Retinal pigment epithelial cell (primary cell): Measurements from ENCODE around the gene NID1.

ENCODE experiments used
- DNase-seq: peaks from one replicate; pipeline ENCODE4 v3.0.0-alpha.2; 2010; ENCODE audit warnings: low read depth
- H3K4me3 ChIP-seq: 2 replicates; pipeline ENCODE4 v1.5.1; 2011; ENCODE audit warnings: mild to moderate bottlenecking, low read length, control low read depth, moderate library complexity
- TF ChIP-seq, protein P1 (sequence below): conservative IDR thresholded peaks from 2 replicates; pipeline ENCODE4 v1.5.1; 2011; ENCODE audit warnings: low read depth, low read length, control low read depth, inconsistent platforms

Gene NID1

DNA sequence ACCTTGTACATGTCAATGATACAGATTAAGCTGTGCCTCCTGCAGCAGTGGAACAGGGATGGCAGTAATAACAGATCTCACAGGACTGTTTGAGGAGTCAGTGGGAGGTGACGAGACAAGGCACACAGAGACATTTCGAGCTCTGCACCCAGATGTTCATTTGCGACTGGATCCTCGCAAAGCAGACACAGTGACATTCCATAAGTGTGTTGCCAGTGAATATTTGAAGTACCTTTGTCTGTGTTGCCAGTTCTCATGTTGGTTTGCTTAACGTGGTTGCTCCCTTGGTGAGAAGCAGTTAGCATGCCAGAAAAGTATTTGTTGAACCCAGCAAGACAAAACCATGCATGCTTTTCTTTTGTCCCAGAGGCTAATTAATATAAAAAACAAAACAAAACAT is 67.0 kb downstream of the NID1 start:
- DNase-seq: no peak
- H3K4me3 ChIP-seq: no peak overlapping the region
- TF ChIP-seq, protein P1, sequence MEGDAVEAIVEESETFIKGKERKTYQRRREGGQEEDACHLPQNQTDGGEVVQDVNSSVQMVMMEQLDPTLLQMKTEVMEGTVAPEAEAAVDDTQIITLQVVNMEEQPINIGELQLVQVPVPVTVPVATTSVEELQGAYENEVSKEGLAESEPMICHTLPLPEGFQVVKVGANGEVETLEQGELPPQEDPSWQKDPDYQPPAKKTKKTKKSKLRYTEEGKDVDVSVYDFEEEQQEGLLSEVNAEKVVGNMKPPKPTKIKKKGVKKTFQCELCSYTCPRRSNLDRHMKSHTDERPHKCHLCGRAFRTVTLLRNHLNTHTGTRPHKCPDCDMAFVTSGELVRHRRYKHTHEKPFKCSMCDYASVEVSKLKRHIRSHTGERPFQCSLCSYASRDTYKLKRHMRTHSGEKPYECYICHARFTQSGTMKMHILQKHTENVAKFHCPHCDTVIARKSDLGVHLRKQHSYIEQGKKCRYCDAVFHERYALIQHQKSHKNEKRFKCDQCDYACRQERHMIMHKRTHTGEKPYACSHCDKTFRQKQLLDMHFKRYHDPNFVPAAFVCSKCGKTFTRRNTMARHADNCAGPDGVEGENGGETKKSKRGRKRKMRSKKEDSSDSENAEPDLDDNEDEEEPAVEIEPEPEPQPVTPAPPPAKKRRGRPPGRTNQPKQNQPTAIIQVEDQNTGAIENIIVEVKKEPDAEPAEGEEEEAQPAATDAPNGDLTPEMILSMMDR: no peak

- H3K4me3 ChIP-seq: no peak overlapping the region
- TF ChIP-seq, protein P1: no peak
- DNase-seq: no peak
Observed at GRCh38 chr1:235997049-235997448, 67.8 kb downstream of the NID1 start.

DNA sequence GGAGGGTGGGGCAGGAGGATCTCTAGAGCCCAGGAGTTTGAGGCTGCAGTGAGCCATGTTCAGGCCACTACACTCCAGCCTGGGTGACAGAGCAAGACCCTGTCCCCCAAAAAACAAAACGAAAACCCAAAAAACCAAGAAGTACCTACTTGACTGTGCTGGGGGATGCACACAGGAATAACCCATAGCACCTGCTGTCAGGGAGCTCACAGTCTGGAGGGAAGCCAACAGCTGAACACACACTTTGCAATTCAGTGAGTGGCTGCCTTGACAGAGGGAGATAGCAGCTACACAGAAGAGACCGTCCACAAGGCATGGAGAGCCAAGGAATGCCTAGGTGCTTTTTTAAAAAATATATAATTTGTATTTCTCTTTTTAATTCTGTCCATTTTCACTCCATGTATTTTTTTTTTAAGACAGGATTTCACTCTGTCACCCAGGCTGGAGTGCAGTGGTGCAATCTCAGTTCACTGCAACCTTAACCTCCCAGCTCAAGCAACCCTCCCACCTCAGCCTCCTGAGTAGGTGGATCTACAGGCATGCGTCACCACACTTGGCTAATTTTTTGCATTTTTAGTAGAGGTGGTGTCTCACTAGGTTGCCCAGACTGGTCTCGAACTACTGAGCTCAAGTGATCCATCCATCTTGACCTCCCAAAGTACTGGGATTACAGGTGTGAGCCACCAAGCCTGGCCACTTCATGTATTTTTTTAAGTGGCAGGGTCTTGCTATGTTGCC is 68.7 kb downstream of the NID1 start:
- DNase-seq: no peak
- TF ChIP-seq, protein P1: no peak
- no peak overlapping the region for H3K4me3 ChIP-seq

DNA sequence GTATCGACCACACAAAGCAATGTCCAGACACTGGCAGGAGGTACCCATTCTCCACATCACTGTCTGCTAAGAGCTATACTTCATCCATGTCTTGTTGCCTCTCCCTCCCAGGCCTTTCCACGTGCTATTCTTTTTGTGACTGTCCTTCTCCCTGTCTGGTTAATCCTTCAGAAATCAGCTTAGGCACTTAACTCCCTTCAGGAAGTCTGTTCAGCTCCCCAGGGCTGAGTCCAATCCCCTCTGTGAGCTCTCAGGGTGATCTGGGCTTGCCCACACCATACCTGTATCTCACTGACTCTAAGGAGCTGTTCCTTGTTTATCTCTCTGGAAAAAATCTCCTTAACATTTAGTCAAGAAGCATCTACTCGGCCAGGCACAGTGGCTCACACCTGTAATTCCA is 69.4 kb downstream of the NID1 start:
- DNase-seq: no peak
- no peak overlapping the region for H3K4me3 ChIP-seq
- TF ChIP-seq, protein P1: no peak

DNA sequence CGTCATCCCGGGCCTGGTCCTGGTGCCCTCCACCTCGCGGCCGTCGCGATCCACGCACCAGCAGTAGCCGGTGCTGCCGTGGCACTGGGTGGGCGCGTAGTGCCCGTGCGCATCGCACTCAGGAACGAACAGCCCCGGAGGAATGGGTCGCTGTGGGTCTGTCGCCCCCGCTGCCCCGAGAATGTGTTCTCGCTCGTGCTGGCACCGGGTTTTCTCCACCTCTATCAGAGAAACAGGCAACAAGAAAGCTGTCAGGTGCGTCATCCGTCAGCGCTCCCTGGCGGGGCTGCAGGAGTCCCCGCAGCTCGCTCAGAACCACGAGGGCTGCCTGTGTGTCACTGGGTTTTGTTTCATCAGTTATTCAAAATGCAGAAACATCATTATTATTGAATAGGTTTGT is 71.2 kb downstream of the NID1 start:
- H3K4me3 ChIP-seq: no peak overlapping the region
- TF ChIP-seq, protein P1: no peak
- DNase-seq: no peak

DNA sequence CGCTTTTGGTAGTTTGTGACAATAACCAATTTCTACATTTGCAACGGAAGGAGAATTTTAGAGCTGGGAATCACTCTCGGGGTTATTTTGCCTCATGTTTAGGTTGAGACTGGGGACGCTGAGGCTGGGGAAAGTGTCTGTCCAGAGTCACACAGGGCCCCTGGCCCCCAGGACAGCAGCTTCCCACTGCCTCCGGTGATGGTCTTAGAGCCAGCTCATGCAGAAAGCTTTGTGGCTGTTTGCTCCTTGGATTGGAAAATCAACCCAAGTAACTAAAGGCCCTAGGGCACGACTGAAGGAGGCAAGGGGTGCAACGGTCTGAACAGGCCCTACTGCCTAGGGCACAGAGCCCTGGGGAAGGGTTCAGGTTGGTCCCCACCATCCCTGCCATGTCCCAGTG is 72.0 kb downstream of the NID1 start:
- DNase-seq: no peak
- TF ChIP-seq, protein P1: no peak

DNA sequence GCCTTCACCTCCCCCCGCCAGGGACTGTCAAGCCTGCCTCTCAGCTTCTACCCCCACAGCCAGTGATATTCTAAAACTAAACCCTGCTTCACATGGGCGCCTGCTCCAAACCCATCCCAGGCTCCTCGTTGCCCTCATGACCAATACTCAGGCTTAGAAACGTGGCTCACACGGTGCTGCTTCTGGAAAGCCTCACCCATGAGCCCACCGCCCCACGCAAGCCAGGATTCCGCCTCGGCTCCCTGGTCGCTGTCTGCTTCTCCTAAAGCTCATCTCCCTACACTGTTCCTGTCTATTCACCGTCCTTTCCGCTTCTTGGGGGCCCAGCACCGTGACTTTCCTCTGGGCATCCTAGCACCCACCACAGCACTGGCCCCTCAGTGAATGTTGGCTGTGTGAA is 72.5 kb downstream of the NID1 start:
- H3K4me3 ChIP-seq: no peak overlapping the region
- TF ChIP-seq, protein P1: no peak
- no peak for DNase-seq

More for the DNA sequence above, 72.0 kb downstream of the NID1 start:
- H3K4me3 ChIP-seq: no peak overlapping the region
